ENCODE measurements around the gene CACNG6.

- TF ChIP-seq EZH2phosphoT487 (IDR thresholded peaks at IDR 0.05; ENCODE audit: low read depth): no peak
- no peak for TF ChIP-seq CTCF (IDR thresholded peaks at IDR 0.05; ENCODE audit: low read depth, low read length)
Measured at GRCh38 chr19:53944416-53944815, 47.0 kb upstream of the CACNG6 start.

Measured in OCI-LY3 (cell line).